ENCODE results near the gene AMT. TPM values are rescaled to one million over a fixed set of nuclear protein-coding genes. Genes with fewer than 3 reads are reported as not detected.
A peak's percentile ranks its signal among the peaks of the same experiment; 100 is the strongest.

The AMT gene
- total and polyA plus RNA-seq, 5 donors from 2014 or later = 0.29 to 13.3 (median 0.63) TPM

DNA sequence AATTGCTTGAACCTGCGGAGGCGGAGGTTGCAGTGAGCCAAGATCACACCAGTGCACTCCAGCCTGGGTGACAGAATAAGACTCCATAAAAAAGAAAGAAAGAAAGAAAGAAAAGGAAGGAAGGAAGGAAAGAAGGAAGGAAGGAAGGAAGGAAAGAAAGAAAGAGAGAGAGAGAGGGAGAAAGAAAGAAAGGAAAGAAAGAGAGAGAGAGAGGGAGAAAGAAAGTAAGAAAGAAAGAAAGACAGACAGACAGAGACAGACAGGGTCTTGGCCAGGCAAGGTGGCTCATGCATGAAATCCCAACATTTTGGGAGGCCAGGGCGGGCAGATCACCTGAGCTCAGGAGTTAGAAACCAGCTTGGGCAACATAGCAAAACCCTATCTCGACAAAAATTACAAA lies 31.3 kb upstream of the AMT start:
- H3K36me3 Mint-ChIP-seq = no peaks in the 10 kb centered on the region
- DNase-seq (no peak), ATAC-seq (ENCODE audit: low read depth in 2 of 2) (no peak)
- no peak overlapping the region for H3K27ac ChIP-seq (ENCODE audit: insufficient read depth, low read length, poor library complexity, severe bottlenecking)
- H3K4me3 Mint-ChIP-seq = no peak overlapping the region
- no peaks in the 10 kb centered on the region for H3K36me3 ChIP-seq (ENCODE audit: control insufficient read depth, insufficient read depth, low read length)
- no peaks in the 10 kb centered on the region for H3K27me3 ChIP-seq (ENCODE audit: control insufficient read depth, insufficient read depth, low read length)
- no peaks in the 10 kb centered on the region for H3K9me3 Mint-ChIP-seq
- H3K4me3 ChIP-seq (ENCODE audit: low read depth, low read length) = no peak overlapping the region
- no peaks in the 10 kb centered on the region for H3K27me3 Mint-ChIP-seq
- peak overlapping the region in 1 of 3 donors; percentile 86 for H3K27ac Mint-ChIP-seq
- no peaks in the 10 kb centered on the region for H3K9me3 ChIP-seq (ENCODE audit: control insufficient read depth in 2 of 2, low read length in 2 of 2)
- H3K4me1 Mint-ChIP-seq = peaks cover 5 to 6% (median 5%) of the 10 kb centered on the region in 4 donors
- H3K4me1 ChIP-seq (ENCODE audit: control insufficient read depth, insufficient read depth, low read length, poor library complexity, severe bottlenecking) = no peaks in the 10 kb centered on the region

DNA sequence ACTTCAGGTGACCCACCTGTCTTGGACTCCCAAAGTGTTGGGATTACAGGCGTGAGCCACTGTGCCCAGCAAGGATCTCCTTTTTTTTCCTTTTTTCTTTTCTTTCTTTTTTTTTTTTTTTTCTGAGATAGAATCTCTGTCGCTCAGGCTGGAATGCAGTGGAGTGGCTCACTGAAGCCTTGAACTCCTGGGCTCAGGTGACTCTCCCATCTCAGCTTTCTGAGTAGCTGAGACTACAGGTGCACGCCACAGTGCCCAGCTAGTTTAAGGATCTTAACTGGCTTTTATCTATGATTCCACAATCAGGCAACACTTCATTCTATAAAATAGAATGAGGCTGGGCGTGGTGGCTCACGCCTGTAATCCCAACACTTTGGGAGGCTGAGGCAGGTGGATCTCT lies 23.1 kb upstream of the AMT start:
- no peak overlapping the region for H3K27ac ChIP-seq (ENCODE audit: insufficient read depth, low read length, poor library complexity, severe bottlenecking)
- peaks cover 16% of the 10 kb centered on the region for H3K4me1 ChIP-seq (ENCODE audit: control insufficient read depth, insufficient read depth, low read length, poor library complexity, severe bottlenecking)
- no peaks in the 10 kb centered on the region for H3K27me3 ChIP-seq (ENCODE audit: control insufficient read depth, insufficient read depth, low read length)
- Mint-ChIP-seq H3K27me3 (peaks cover 4% of the 10 kb centered on the region), H3K4me1 (peaks cover 11 to 27% (median 15%) of the 10 kb centered on the region in 4 donors), H3K4me3 (no peak overlapping the region), H3K36me3 (no peaks in the 10 kb centered on the region), H3K9me3 (no peaks in the 10 kb centered on the region), H3K27ac (peak overlapping the region in 1 of 3 donors; percentile 59)
- no peak for DNase-seq
- ATAC-seq (ENCODE audit: low read depth in 2 of 2) = no peak
- no peaks in the 10 kb centered on the region for H3K36me3 ChIP-seq (ENCODE audit: control insufficient read depth, insufficient read depth, low read length)
- no peaks in the 10 kb centered on the region for H3K9me3 ChIP-seq (ENCODE audit: control insufficient read depth in 2 of 2, low read length in 2 of 2)
- H3K4me3 ChIP-seq (ENCODE audit: low read depth, low read length) = no peak overlapping the region

DNA sequence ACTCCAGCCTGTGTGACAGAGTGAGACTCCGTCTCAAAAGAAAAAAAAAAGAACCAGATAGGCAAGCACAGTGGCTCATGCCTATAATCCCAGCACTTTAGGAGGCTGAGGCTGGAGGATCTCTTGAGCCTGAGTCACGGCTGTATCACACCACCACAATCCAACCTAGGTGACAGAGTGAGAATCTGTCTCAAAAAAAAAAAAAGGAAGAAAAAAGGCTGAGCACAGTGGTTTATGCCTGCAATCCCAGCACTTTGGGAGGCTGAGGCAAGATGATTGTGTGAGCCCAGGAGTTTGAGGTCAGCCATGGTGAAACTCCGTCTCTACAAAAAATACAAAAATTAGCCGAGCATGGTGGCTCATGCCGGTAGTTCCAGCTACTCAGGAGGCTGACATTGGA lies 12.5 kb upstream of the AMT start:
- no peaks in the 10 kb centered on the region for H3K9me3 ChIP-seq (ENCODE audit: control insufficient read depth in 2 of 2, low read length in 2 of 2)
- ATAC-seq (ENCODE audit: low read depth in 2 of 2) = no peak
- H3K36me3 ChIP-seq (ENCODE audit: control insufficient read depth, insufficient read depth, low read length) = no peaks in the 10 kb centered on the region
- no peaks in the 10 kb centered on the region for H3K27me3 Mint-ChIP-seq
- no peaks in the 10 kb centered on the region for H3K27me3 ChIP-seq (ENCODE audit: control insufficient read depth, insufficient read depth, low read length)
- no peaks in the 10 kb centered on the region for H3K9me3 Mint-ChIP-seq
- peak overlapping the region in 1 of 3 donors; percentile 69 for H3K27ac Mint-ChIP-seq
- H3K4me1 ChIP-seq (ENCODE audit: control insufficient read depth, insufficient read depth, low read length, poor library complexity, severe bottlenecking) = peaks cover 4% of the 10 kb centered on the region
- H3K36me3 Mint-ChIP-seq = no peaks in the 10 kb centered on the region
- no peak for DNase-seq
- no peak overlapping the region for H3K4me3 Mint-ChIP-seq
- no peak overlapping the region for H3K27ac ChIP-seq (ENCODE audit: insufficient read depth, low read length, poor library complexity, severe bottlenecking)
- no peak overlapping the region for H3K4me3 ChIP-seq (ENCODE audit: low read depth, low read length)
- H3K4me1 Mint-ChIP-seq = peaks cover 0 to 9% (median 4%) of the 10 kb centered on the region in 4 donors

DNA sequence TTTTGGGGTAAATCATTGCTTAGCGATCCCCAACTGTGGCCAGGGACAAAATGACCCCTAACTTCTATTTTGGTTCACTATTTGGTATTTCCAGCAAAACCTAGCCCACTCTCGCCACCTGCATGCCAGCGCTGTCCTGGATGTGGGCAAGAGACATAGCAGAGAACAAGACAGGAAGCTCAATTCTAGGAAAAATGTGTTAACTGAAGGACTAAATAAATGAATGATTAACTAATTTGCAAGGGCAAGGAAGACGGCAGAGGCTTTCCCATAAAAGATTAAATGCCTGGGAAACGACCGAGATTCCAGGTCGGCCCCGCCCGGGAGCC lies 6.4 kb upstream of the AMT start:
- H3K27me3 ChIP-seq (ENCODE audit: control insufficient read depth, insufficient read depth, low read length) = no peaks in the 10 kb centered on the region
- no peaks in the 10 kb centered on the region for H3K9me3 ChIP-seq (ENCODE audit: control insufficient read depth in 2 of 2, low read length in 2 of 2)
- peak overlapping the region; percentile 81 for H3K4me3 ChIP-seq (ENCODE audit: low read depth, low read length)
- H3K36me3 Mint-ChIP-seq = peaks cover 7% of the 10 kb centered on the region
- peaks cover 11% of the 10 kb centered on the region for H3K36me3 ChIP-seq (ENCODE audit: control insufficient read depth, insufficient read depth, low read length)
- peak overlapping the region in 2 of 3 donors; percentile 94 to 96 for H3K27ac Mint-ChIP-seq
- H3K4me3 Mint-ChIP-seq = peak overlapping the region; percentile 93 to 99 (median 95)
- H3K27me3 Mint-ChIP-seq = no peaks in the 10 kb centered on the region
- ATAC-seq (ENCODE audit: low read depth in 2 of 2) = peak in 1 of 2 donors; percentile 9
- H3K27ac ChIP-seq (ENCODE audit: insufficient read depth, low read length, poor library complexity, severe bottlenecking) = peak overlapping the region; percentile 85
- H3K4me1 Mint-ChIP-seq = peaks cover 0 to 35% (median 24%) of the 10 kb centered on the region in 4 donors
- peaks cover 8% of the 10 kb centered on the region for H3K4me1 ChIP-seq (ENCODE audit: control insufficient read depth, insufficient read depth, low read length, poor library complexity, severe bottlenecking)
- no peaks in the 10 kb centered on the region for H3K9me3 Mint-ChIP-seq
- peak in 1 of 3 donors; percentile 53 for DNase-seq

DNA sequence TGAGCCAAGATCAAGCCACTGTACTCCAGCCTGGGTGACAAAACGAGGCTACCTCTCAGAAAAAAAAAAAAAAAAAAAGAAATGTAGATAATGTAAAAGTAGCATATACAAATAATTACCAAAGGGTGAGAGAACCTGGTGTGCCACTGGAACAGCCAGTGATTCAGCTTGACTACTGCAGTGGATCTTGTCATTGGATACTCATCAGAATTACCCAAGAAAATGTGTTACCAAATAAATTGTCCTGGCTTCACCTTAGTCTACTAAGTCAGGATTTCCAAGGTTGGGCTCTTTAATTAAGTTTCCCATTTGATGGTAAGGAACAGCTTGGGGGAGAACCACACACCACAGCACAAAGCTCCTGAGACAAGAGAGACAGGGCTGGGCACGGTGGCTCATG lies 5.3 kb upstream of the AMT start:
- H3K4me3 ChIP-seq (ENCODE audit: low read depth, low read length) = no peak overlapping the region
- peak overlapping the region in 1 of 3 donors; percentile 43 for H3K27ac Mint-ChIP-seq
- H3K36me3 Mint-ChIP-seq = peaks cover 11% of the 10 kb centered on the region
- H3K27ac ChIP-seq (ENCODE audit: insufficient read depth, low read length, poor library complexity, severe bottlenecking) = no peak overlapping the region
- no peak for ATAC-seq (ENCODE audit: low read depth in 2 of 2)
- H3K36me3 ChIP-seq (ENCODE audit: control insufficient read depth, insufficient read depth, low read length) = peaks cover 11% of the 10 kb centered on the region
- H3K9me3 ChIP-seq (ENCODE audit: control insufficient read depth in 2 of 2, low read length in 2 of 2) = no peaks in the 10 kb centered on the region
- peak overlapping the region; percentile 47 to 95 (median 94) for H3K4me3 Mint-ChIP-seq
- peaks cover 8% of the 10 kb centered on the region for H3K4me1 ChIP-seq (ENCODE audit: control insufficient read depth, insufficient read depth, low read length, poor library complexity, severe bottlenecking)
- H3K27me3 ChIP-seq (ENCODE audit: control insufficient read depth, insufficient read depth, low read length) = no peaks in the 10 kb centered on the region
- DNase-seq = no peak
- no peaks in the 10 kb centered on the region for H3K27me3 Mint-ChIP-seq
- H3K9me3 Mint-ChIP-seq = no peaks in the 10 kb centered on the region
- H3K4me1 Mint-ChIP-seq = peaks cover 0 to 43% (median 24%) of the 10 kb centered on the region in 4 donors

DNA sequence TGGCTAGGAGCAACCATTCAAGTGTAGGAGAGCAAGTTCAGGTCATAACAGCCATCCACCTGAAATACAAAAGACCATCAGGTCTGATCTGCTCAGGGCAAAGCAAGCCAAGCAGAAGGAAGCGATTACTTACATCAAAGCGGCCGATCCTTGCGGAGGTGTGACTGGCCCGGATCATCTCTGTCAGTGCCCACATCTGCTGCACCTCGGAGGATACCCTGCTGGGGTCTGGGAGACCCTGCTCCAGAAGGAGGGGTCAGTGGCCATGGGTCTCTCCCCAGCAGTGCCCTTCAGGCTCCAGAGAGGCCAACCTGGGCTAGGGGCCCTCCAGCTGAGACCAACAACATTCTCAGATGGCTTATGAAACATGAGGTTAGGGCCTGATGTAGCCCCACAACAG lies 2.5 kb upstream of the AMT start:
- Mint-ChIP-seq H3K4me3 (peak overlapping the region in 2 of 4 donors; percentile 7 to 50), H3K36me3 (peaks cover 14% of the 10 kb centered on the region), H3K4me1 (peaks cover 0 to 49% (median 24%) of the 10 kb centered on the region in 4 donors), H3K27me3 (no peaks in the 10 kb centered on the region), H3K27ac (peak overlapping the region in 1 of 3 donors; percentile 82), H3K9me3 (no peaks in the 10 kb centered on the region)
- DNase-seq (no peak), ATAC-seq (ENCODE audit: low read depth in 2 of 2) (no peak)
- no peak overlapping the region for H3K4me3 ChIP-seq (ENCODE audit: low read depth, low read length)
- H3K36me3 ChIP-seq (ENCODE audit: control insufficient read depth, insufficient read depth, low read length) = peaks cover 11% of the 10 kb centered on the region
- H3K27me3 ChIP-seq (ENCODE audit: control insufficient read depth, insufficient read depth, low read length) = no peaks in the 10 kb centered on the region
- peaks cover 5% of the 10 kb centered on the region for H3K4me1 ChIP-seq (ENCODE audit: control insufficient read depth, insufficient read depth, low read length, poor library complexity, severe bottlenecking)
- H3K9me3 ChIP-seq (ENCODE audit: control insufficient read depth in 2 of 2, low read length in 2 of 2) = no peaks in the 10 kb centered on the region
- no peak overlapping the region for H3K27ac ChIP-seq (ENCODE audit: insufficient read depth, low read length, poor library complexity, severe bottlenecking)

DNA sequence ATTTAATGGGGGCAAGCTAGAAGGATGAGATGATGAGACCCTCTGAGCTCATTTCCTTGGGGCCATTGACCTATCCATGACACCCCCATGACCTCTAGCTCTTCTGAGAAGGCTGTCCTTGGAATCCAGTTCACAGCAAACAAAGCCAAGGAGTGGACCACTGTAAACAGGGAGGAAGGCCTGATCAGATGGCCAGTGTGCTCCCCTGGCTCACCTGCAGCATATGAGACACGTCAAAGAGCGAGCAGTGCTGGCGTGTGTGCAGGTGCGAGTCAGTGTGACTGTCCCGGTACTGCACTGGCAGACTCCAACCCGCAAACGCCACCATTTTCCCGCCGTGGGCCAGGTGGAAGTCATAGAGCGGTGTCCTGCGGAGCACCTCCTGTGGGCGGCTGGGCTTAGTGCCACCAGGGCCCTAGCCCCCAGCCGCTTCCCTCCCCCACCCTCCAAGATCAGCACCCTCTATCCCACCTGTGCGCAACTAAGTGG lies 339 bp downstream of the AMT start:
- Mint-ChIP-seq H3K36me3 (peaks cover 14% of the 10 kb centered on the region), H3K9me3 (no peaks in the 10 kb centered on the region), H3K4me3 (peak overlapping the region in 1 of 4 donors; percentile 79), H3K27ac (peak overlapping the region in 1 of 3 donors; percentile 20), H3K27me3 (no peaks in the 10 kb centered on the region), H3K4me1 (peaks cover 0 to 56% (median 24%) of the 10 kb centered on the region in 4 donors)
- no peaks in the 10 kb centered on the region for H3K27me3 ChIP-seq (ENCODE audit: control insufficient read depth, insufficient read depth, low read length)
- ATAC-seq (ENCODE audit: low read depth in 2 of 2) (no peak), DNase-seq (no peak)
- H3K27ac ChIP-seq (ENCODE audit: insufficient read depth, low read length, poor library complexity, severe bottlenecking) = no peak overlapping the region
- H3K9me3 ChIP-seq (ENCODE audit: control insufficient read depth in 2 of 2, low read length in 2 of 2) = no peaks in the 10 kb centered on the region
- H3K4me3 ChIP-seq (ENCODE audit: low read depth, low read length) = no peak overlapping the region
- H3K36me3 ChIP-seq (ENCODE audit: control insufficient read depth, insufficient read depth, low read length) = peaks cover 14% of the 10 kb centered on the region
- H3K4me1 ChIP-seq (ENCODE audit: control insufficient read depth, insufficient read depth, low read length, poor library complexity, severe bottlenecking) = peaks cover 18% of the 10 kb centered on the region

DNA sequence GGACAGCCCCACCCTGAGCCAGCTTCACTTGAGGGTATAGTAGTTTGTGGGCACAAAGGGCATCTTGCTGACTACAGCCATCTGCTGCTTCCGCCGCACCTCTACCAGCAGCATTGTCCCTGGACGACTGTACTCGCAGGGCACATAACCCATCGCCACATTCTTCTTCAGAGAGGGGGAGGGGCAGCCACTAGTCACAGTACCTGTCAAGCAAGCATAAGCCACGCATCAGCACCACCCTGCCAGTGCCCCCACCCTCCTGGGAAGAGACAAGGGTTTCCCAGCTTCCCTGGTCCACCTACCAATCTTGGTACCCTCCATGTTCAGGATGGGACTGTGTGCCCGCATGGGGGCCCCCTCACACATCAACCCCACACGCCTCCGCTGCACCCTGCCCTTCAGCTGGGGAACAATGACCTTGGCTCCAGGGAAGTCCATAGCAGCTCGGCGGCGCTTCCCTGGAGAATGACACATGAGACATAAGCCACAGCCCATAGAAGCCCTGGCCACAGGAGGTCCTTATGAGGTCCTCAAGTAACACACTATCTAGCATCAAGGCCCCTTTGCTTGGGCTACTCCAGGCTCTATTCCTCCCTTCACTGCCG lies 4.7 kb downstream of the AMT start:
- ATAC-seq (ENCODE audit: low read depth in 2 of 2) (no peak), DNase-seq (no peak)
- H3K27ac Mint-ChIP-seq = peak overlapping the region; percentile 84 to 89 (median 86)

More for the DNA sequence above, 4.7 kb downstream of the AMT start:
- H3K36me3 Mint-ChIP-seq = peaks cover 20% of the 10 kb centered on the region
- no peak overlapping the region for H3K4me3 ChIP-seq (ENCODE audit: low read depth, low read length)
- H3K27ac ChIP-seq (ENCODE audit: insufficient read depth, low read length, poor library complexity, severe bottlenecking) = peak overlapping the region; percentile 94
- H3K4me1 Mint-ChIP-seq = peaks cover 10 to 76% (median 42%) of the 10 kb centered on the region in 4 donors
- peaks cover 51% of the 10 kb centered on the region for H3K4me1 ChIP-seq (ENCODE audit: control insufficient read depth, insufficient read depth, low read length, poor library complexity, severe bottlenecking)
- H3K9me3 ChIP-seq (ENCODE audit: control insufficient read depth in 2 of 2, low read length in 2 of 2) = no peaks in the 10 kb centered on the region
- no peaks in the 10 kb centered on the region for H3K27me3 ChIP-seq (ENCODE audit: control insufficient read depth, insufficient read depth, low read length)
- peaks cover 5% of the 10 kb centered on the region for H3K36me3 ChIP-seq (ENCODE audit: control insufficient read depth, insufficient read depth, low read length)
- no peaks in the 10 kb centered on the region for H3K27me3 Mint-ChIP-seq
- no peaks in the 10 kb centered on the region for H3K9me3 Mint-ChIP-seq
- peak overlapping the region; percentile 17 to 83 (median 50) for H3K4me3 Mint-ChIP-seq
